Gastroesophageal sphincter (tissue), 4 donors: ENCODE data around the gene MAP7D3. TPM values are rescaled to one million over a fixed set of nuclear protein-coding genes. Genes with fewer than 3 reads are reported as not detected.

ENCODE experiments used
- ATAC-seq: fragments of 150-250 bp; one replicate; pipeline ENCODE4 v1.9.1; 2016; ENCODE audit warnings: mild to moderate bottlenecking, moderate library complexity
- H3K27ac ChIP-seq, 4 donors: fragments of 200-600 bp; sonication (generic) in 3 of 4; 1 replicate in 3 of 4; 2 replicates in 1 of 4; pipeline ENCODE4 v1.5.1; 2016 to 2019
- H3K27me3 ChIP-seq: fragments of 200-600 bp; sonication (generic); one replicate; pipeline ENCODE4 v1.5.1; 2019
- H3K36me3 ChIP-seq, 2 donors: fragments of 200-600 bp; sonication (generic); one replicate each; pipeline ENCODE4 v1.5.1; 2019; ENCODE audit warnings: control low read depth in 1 of 2
- H3K4me1 ChIP-seq, 3 donors: fragments of 200-600 bp; sonication (generic); 1 replicate in 2 of 3; 2 replicates in 1 of 3; pipeline ENCODE4 v1.5.1; 2016 to 2019; ENCODE audit warnings: control low read depth in 2 of 3
- H3K4me3 ChIP-seq, 2 donors: fragments of 200-600 bp; sonication (generic); one replicate each; pipeline ENCODE4 v1.5.1; 2019; ENCODE audit warnings: mild to moderate bottlenecking in 1 of 2, moderate library complexity in 1 of 2
- H3K9me3 ChIP-seq, 3 donors: fragments of 200-600 bp; sonication (generic); one replicate each; pipeline ENCODE4 v1.5.1; 2017 to 2019; ENCODE audit warnings: control low read depth in 2 of 3
- EP300 ChIP-seq: sonication (generic); formaldehyde crosslinking; IDR thresholded peaks from one replicate; pipeline ENCODE4 v1.6.1; 2017; ENCODE audit warnings: antibody characterized with exemption, mild to moderate bottlenecking
- POLR2A ChIP-seq, 2 donors: fragments of 450-650 bp; IDR thresholded peaks; one replicate each; pipeline ENCODE4 v1.6.1; 2017; ENCODE audit warnings: antibody characterized with exemption in 2 of 2, mild to moderate bottlenecking in 2 of 2, moderate library complexity in 1 of 2
- POLR2AphosphoS5 ChIP-seq: sonication (generic); formaldehyde crosslinking; IDR thresholded peaks from one replicate; pipeline ENCODE4 v1.6.1; 2017; ENCODE audit warnings: antibody characterized with exemption
- WGBS, 2 donors: methylation state at CpG; one replicate each; pipeline ENCODE4 v1.1.5; 2018; ENCODE audit warnings: low coverage in 1 of 2; 5-methylcytosine and 5-hydroxymethylcytosine counted together
- total RNA-seq, 4 donors: library from RNA; depleted of rRNA; stranded (reverse); fragments of >200 nt; gene quantifications; one replicate each; pipeline ENCODE4 v1.1.0, GENCODE V29; 2016
- TF ChIP-seq, protein P1 (sequence below), 4 experiments: fragments of 200-600 bp in 2 of 4; fragments of 450-650 bp in 2 of 4; sonication (generic) in 1 of 4; IDR thresholded peaks; one replicate each; pipeline ENCODE4 v1.5.1; 2017 to 2019; ENCODE audit warnings: antibody characterized with exemption in 4 of 4, mild to moderate bottlenecking in 2 of 4, moderate library complexity in 2 of 4

Gene MAP7D3
- total RNA-seq, 4 donors from 2014 or later = 17.1 to 30.5 (median 23.0) TPM

DNA sequence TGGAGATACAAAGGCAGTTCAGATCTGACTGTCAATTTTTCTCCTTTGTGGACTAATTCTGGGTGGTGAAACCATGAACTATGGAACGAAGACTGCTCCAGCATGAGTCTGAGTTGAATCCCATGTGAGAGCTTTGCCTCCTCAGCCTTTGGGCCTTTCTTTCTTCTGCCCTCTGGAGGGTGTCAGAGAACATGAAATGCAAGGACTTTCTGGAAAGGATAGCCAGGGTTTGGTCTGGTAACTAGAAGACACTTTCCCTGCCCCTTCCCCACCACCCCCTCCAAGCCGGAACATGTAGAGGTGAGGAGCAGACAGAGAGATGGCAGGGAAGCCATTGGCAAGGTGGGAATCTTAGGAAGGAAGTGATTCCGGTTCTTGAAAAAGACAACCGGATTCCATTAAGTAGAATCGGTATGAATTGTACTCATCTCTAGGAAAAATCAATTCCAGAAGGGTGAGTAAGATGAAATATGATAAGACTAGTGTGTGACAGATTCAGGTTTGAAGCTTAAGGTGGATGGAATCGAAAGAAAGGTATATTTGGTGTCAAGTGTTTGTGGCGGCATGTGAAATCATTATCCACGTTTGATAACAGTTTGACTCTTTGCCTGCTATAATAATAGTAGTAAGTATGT, 84.9 kb downstream of the MAP7D3 start:
- ATAC-seq = no peak
- TF ChIP-seq POLR2A (IDR thresholded peaks at IDR 0.05) = no peak
- TF ChIP-seq, protein P1, sequence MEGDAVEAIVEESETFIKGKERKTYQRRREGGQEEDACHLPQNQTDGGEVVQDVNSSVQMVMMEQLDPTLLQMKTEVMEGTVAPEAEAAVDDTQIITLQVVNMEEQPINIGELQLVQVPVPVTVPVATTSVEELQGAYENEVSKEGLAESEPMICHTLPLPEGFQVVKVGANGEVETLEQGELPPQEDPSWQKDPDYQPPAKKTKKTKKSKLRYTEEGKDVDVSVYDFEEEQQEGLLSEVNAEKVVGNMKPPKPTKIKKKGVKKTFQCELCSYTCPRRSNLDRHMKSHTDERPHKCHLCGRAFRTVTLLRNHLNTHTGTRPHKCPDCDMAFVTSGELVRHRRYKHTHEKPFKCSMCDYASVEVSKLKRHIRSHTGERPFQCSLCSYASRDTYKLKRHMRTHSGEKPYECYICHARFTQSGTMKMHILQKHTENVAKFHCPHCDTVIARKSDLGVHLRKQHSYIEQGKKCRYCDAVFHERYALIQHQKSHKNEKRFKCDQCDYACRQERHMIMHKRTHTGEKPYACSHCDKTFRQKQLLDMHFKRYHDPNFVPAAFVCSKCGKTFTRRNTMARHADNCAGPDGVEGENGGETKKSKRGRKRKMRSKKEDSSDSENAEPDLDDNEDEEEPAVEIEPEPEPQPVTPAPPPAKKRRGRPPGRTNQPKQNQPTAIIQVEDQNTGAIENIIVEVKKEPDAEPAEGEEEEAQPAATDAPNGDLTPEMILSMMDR (IDR thresholded peaks at IDR 0.05) = peak in 3 of 4 experiments; percentile 34 to 60 (median 39)
- WGBS, 2 donors = 40 to 43% methylated on average over 6 to 8 of the region's 8 CpGs
- Histone ChIP-seq H3K9me3 (no peaks in the 10 kb centered on the region), H3K4me3 (peak overlapping the region; percentile 10 to 18), H3K27ac (peak overlapping the region; percentile 86 to 99 (median 94)), H3K27me3 (no peaks in the 10 kb centered on the region), H3K36me3 (no peaks in the 10 kb centered on the region), H3K4me1 (peaks cover 2 to 80% (median 2%) of the 10 kb centered on the region in 3 donors)

DNA sequence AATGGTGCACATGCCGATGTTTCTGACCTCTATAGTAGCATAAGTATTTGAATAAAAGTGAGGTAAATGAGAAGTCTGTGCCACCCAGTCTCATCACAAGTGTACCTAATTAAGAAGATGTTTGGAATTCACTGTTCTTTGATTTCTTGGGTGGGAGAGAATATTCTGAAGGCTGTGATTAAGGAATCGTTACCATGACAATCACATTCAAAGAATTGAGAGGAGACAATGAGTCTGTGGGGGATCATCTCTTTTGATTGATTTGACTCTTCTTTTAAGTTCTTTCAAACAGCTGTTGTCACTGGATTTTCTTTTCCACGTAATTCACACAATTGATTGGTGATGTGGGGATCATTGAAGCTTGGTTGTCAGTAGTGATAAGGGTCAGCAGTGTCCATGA, 85.8 kb downstream of the MAP7D3 start:
- TF ChIP-seq EP300 (no peak), POLR2AphosphoS5 (no peak), POLR2A (IDR thresholded peaks at IDR 0.05) (no peak)
- TF ChIP-seq, protein P1 (IDR thresholded peaks at IDR 0.05) = no peak
- Histone ChIP-seq H3K27me3 (no peaks in the 10 kb centered on the region), H3K4me3 (no peak overlapping the region), H3K4me1 (peaks cover 2 to 79% (median 2%) of the 10 kb centered on the region in 3 donors), H3K36me3 (no peaks in the 10 kb centered on the region), H3K9me3 (no peaks in the 10 kb centered on the region), H3K27ac (peak overlapping the region; percentile 86 to 99 (median 94))
- no peak for ATAC-seq
- WGBS, 2 donors = 24 to 31% methylated on average over 3 of the region's 3 CpGs

- peaks cover 2 to 81% (median 7%) of the 10 kb centered on the region in 3 donors for H3K4me1 ChIP-seq
- ATAC-seq = no peak
Observed at GRCh38 chrX:136163689-136164088, 87.5 kb downstream of the MAP7D3 start.

More at GRCh38 chrX:136163689-136164088, 87.5 kb downstream of the MAP7D3 start:
- 50 to 83% methylated on average over 1 of the region's 1 CpG for WGBS, 2 donors
- H3K27me3 ChIP-seq = no peaks in the 10 kb centered on the region
- TF ChIP-seq, protein P1 (IDR thresholded peaks at IDR 0.05) = no peak
- TF ChIP-seq EP300 = no peak
- no peak for TF ChIP-seq POLR2A (IDR thresholded peaks at IDR 0.05)
- no peak for TF ChIP-seq POLR2AphosphoS5
- H3K27ac ChIP-seq = peak overlapping the region; percentile 84 to 99 (median 94)
- no peak overlapping the region for H3K4me3 ChIP-seq
- no peaks in the 10 kb centered on the region for H3K9me3 ChIP-seq
- no peaks in the 10 kb centered on the region for H3K36me3 ChIP-seq

Other genes with a start within 250 kb of the MAP7D3 start
- gene FHL1, start 103.9 kb downstream of the MAP7D3 start, total RNA-seq = 1,000 to 10,000 TPM; 2,495 to 4,363 (median 3,004) TPM
- 1 to 10 TPM in 1 of 4 donors, under 1 TPM in 2, not detected in 1; 0.04 to 3.2 (median 0.16) TPM for gene ADGRG4, start 49.6 kb upstream of the MAP7D3 start, total RNA-seq
- gene BRS3, start 236.5 kb upstream of the MAP7D3 start, total RNA-seq = not detected
- gene HTATSF1, start 246.2 kb upstream of the MAP7D3 start, total RNA-seq = 10 to 100 TPM; 62.1 to 76.5 (median 69.4) TPM